ENCODE data around the gene IRX2.

DNA sequence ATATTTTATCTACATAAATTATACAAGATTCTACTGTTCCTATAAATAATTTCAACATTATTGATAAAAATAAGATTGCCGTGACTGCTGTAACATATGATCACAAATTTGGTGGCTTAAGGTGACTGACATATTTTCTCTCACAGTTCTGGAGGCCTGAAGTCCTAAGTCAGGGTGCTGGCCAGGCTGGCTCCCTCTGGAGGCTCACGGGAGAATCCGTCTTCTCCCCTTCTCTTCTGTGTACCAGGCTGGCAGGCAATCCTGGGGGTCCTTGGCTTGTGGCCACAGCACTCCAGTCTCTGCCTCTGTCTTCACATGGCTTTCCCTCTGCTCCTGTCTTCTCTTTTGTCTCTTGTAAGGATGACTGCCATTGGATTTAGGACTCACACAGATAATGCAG is 31.7 kb upstream of the IRX2 start:
- TF ChIP-seq POLR2A (IDR thresholded peaks at IDR 0.05) = no peak
- TF ChIP-seq, protein P1, sequence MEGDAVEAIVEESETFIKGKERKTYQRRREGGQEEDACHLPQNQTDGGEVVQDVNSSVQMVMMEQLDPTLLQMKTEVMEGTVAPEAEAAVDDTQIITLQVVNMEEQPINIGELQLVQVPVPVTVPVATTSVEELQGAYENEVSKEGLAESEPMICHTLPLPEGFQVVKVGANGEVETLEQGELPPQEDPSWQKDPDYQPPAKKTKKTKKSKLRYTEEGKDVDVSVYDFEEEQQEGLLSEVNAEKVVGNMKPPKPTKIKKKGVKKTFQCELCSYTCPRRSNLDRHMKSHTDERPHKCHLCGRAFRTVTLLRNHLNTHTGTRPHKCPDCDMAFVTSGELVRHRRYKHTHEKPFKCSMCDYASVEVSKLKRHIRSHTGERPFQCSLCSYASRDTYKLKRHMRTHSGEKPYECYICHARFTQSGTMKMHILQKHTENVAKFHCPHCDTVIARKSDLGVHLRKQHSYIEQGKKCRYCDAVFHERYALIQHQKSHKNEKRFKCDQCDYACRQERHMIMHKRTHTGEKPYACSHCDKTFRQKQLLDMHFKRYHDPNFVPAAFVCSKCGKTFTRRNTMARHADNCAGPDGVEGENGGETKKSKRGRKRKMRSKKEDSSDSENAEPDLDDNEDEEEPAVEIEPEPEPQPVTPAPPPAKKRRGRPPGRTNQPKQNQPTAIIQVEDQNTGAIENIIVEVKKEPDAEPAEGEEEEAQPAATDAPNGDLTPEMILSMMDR (IDR thresholded peaks at IDR 0.05) = no peak

Measured in body of pancreas (tissue), 4 donors.